B cell (primary cell): ENCODE results near the gene CHRM2. TPM values are rescaled to one million over a fixed set of nuclear protein-coding genes. Genes with fewer than 3 reads are reported as not detected.

Source experiments
- ATAC-seq: fragments of 200-7000 bp; cut with Tn5 transposase; one replicate; pipeline ENCODE4 v1.10.0; 2021; ENCODE audit warnings: low read depth, mild to moderate bottlenecking, moderate number of reproducible peaks, moderate library complexity
- CTCF ChIA-PET: fragments of 350-600 bp; sonication (Branson Sonifier 250); formaldehyde crosslinking; loops from one replicate; lab custom pipeline; 2021; ENCODE audit warnings: antibody characterized with exemption, inconsistent platforms; lab: Charles Lee
- POLR2A ChIA-PET: fragments of 350-600 bp; sonication (Branson Sonifier 250); formaldehyde crosslinking; loops from one replicate; lab custom pipeline; 2021; ENCODE audit warnings: antibody characterized with exemption; lab: Charles Lee
- DNase-seq: peaks from one replicate; pipeline ENCODE4 v3.0.0; 2013
- H2AFZ ChIP-seq: 2 replicates; pipeline ENCODE4 v1.6.1; 2012; ENCODE audit warnings: mild to moderate bottlenecking, low read depth, low read length; ENCODE audit not compliant: insufficient read depth, poor library complexity, severe bottlenecking
- H3K27ac ChIP-seq, 2 donors: 1 replicate in 1 of 2; 2 replicates in 1 of 2; pipeline ENCODE4 v1.5.1; 2012 to 2013; ENCODE audit warnings: low read length in 2 of 2, mild to moderate bottlenecking in 2 of 2, moderate library complexity in 1 of 2
- H3K27me3 ChIP-seq, 4 experiments: fragments of 200-600 bp in 1 of 4; sonication (generic) in 1 of 4; replicated peaks in 1 of 4; 1 replicate in 2 of 4; 2 replicates in 2 of 4; pipeline versions ENCODE4 v1.6.1 to v1.7.0; 2013 to 2016; ENCODE audit warnings: low read length in 3 of 4, mild to moderate bottlenecking in 2 of 4, mixed read lengths in 1 of 4, moderate library complexity in 1 of 4; ENCODE audit not compliant: insufficient read depth in 4 of 4, control insufficient read depth in 3 of 4; ENCODE audit errors: control extremely low read depth in 1 of 4
- H3K36me3 ChIP-seq, 2 experiments: replicated peaks in 1 of 2; 1 replicate in 1 of 2; 2 replicates in 1 of 2; pipeline versions ENCODE4 v1.6.1 to v1.7.1; 2013; ENCODE audit warnings: low read length in 1 of 2; ENCODE audit not compliant: insufficient read depth in 2 of 2, control insufficient read depth in 1 of 2; ENCODE audit errors: control extremely low read depth in 1 of 2, extremely low read depth in 1 of 2
- H3K4me1 ChIP-seq, 2 donors: fragments of 200-600 bp in 1 of 2; sonication (generic) in 1 of 2; 1 replicate in 1 of 2; 2 replicates in 1 of 2; pipeline versions ENCODE4 v1.5.1 to v1.6.1; 2013 to 2017; ENCODE audit warnings: low read length in 2 of 2; ENCODE audit not compliant: control insufficient read depth in 2 of 2, insufficient read depth in 2 of 2
- H3K4me2 ChIP-seq: replicated peaks from 2 replicates; pipeline ENCODE3; 2012; ENCODE audit warnings: mild to moderate bottlenecking, low read depth, low read length; ENCODE audit not compliant: poor library complexity, severe bottlenecking
- H3K4me3 ChIP-seq, 5 experiments: fragments of 200-600 bp in 1 of 5; sonication (generic) in 1 of 5; 1 replicate in 3 of 5; 2 replicates in 2 of 5; pipeline versions ENCODE4 v1.5.1 to v1.7.0; 2011 to 2016; ENCODE audit warnings: low read length in 4 of 5, mild to moderate bottlenecking in 4 of 5, low read depth in 2 of 5, control low read depth in 1 of 5, moderate library complexity in 1 of 5; ENCODE audit not compliant: insufficient read depth in 1 of 5; ENCODE audit errors: control extremely low read depth in 1 of 5, extremely low read depth in 1 of 5
- H3K79me2 ChIP-seq: fragments of 200-600 bp; sonication (generic); one replicate; pipeline ENCODE4 v1.6.0; 2016; ENCODE audit warnings: low read length; ENCODE audit not compliant: control insufficient read depth, insufficient read depth
- H3K9ac ChIP-seq: fragments of 200-600 bp; sonication (generic); 2 replicates; pipeline ENCODE4 v1.6.1; 2017; ENCODE audit warnings: mild to moderate bottlenecking, low read length, moderate library complexity
- H3K9me3 ChIP-seq, 3 donors: one replicate each; pipeline versions ENCODE4 v1.6.1 to v1.7.1; 2013; ENCODE audit warnings: low read length in 2 of 3; ENCODE audit not compliant: control insufficient read depth in 2 of 3, insufficient read depth in 1 of 3; ENCODE audit errors: control extremely low read depth in 1 of 3
- H4K20me1 ChIP-seq: 2 replicates; pipeline ENCODE4 v1.6.0; 2012; ENCODE audit warnings: mild to moderate bottlenecking, low read length; ENCODE audit not compliant: insufficient read depth, control insufficient read depth, poor library complexity, severe bottlenecking
- H3K27ac Mint-ChIP-seq: one replicate; pipeline ENCODE4 v1.8.0; 2021; ENCODE audit warnings: mixed read lengths
- H3K27me3 Mint-ChIP-seq: one replicate; pipeline ENCODE4 v1.8.0; 2021; ENCODE audit warnings: mixed read lengths
- H3K4me1 Mint-ChIP-seq: one replicate; pipeline ENCODE4 v1.8.0; 2021; ENCODE audit warnings: mixed read lengths
- H3K4me3 Mint-ChIP-seq: one replicate; pipeline ENCODE4 v1.8.0; 2021; ENCODE audit warnings: mixed read lengths
- H3K9me3 Mint-ChIP-seq: one replicate; pipeline ENCODE4 v1.8.0; 2022; ENCODE audit warnings: mixed read lengths; ENCODE audit not compliant: insufficient read depth
- EZH2 ChIP-seq: IDR thresholded peaks from 2 replicates; pipeline ENCODE4 v1.6.1; 2012; ENCODE audit warnings: borderline replicate concordance, low read depth, mild to moderate bottlenecking, moderate library complexity, low read length; ENCODE audit not compliant: insufficient read depth, poor library complexity, severe bottlenecking
- WGBS: methylation state at CpG from one replicate; pipeline ENCODE4 v1.1.5; 2013; ENCODE audit warnings: missing lambda C conversion rate; ENCODE audit not compliant: insufficient coverage; 5-methylcytosine and 5-hydroxymethylcytosine counted together
- intact Hi-C: fragments of 100-400 bp; cut with micrococcal nuclease; formaldehyde crosslinking; loops from one replicate; pipeline ENCODE4 v1.10.0; 2022
- polyA plus RNA-seq: library from polyadenylated mRNA; depleted of rRNA; stranded (reverse); fragments of >200 nt; gene quantifications from 2 replicates; pipeline ENCODE4 v1.2.3, GENCODE V29; 2012
- total RNA-seq, 2 donors: library from RNA; stranded (reverse); fragments of 120-200 nt in 1 of 2; gene quantifications; 1 replicate in 1 of 2; 2 replicates in 1 of 2; pipeline versions ENCODE4 v1.2.3 to v1.2.4, GENCODE V29; 2013 to 2022
- TF ChIP-seq, protein P1 (sequence below): fragments of 200-600 bp; IDR thresholded peaks from one replicate; pipeline ENCODE4 v1.8.0; 2022; ENCODE audit warnings: antibody characterized with exemption, mild to moderate bottlenecking

The CHRM2 gene
- total and polyA plus RNA-seq, 2 donors (not counting 1 experiment from before 2014, with no cell fraction given) = not detected

DNA sequence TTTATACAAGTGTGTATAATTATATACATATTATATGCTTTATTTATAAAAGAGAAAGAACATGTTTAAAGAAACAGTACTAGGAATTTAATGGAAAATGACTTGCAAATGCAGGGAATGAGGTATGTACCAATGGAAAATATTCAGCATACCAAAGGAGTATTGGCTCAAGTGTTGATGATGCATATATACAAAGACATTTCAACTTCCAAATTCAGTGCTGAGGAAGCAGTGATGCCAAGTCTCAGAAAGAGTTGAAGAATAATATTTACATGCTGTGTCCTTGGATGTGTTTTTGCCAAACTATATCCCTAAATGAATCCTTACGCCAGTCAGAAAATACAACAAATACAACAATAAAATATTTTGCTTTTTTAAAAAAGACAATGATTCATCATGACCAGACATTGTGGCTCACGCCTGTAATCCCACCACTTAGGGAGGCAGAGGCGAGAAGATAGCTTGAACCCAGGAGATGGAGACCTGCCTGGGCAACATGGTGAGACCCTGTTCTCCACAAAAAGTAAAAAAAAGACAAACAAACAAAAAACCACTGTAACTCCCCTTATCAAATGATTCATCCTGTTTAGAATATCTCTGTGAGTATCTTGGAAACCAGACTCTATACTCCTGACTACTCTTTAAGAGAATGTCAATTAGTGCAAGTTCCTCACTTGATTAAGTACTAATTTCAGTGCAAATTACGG is 157.2 kb downstream of the CHRM2 start:
- no peak overlapping the region for H3K27ac ChIP-seq
- DNase-seq = no peak
- H3K79me2 ChIP-seq = no peaks in the 10 kb centered on the region
- no peaks in the 10 kb centered on the region for H3K9me3 ChIP-seq
- no peak overlapping the region for H3K9ac ChIP-seq
- no peaks in the 10 kb centered on the region for H3K4me1 Mint-ChIP-seq
- CTCF ChIA-PET = no interaction called here
- no peaks in the 10 kb centered on the region for H3K27me3 ChIP-seq
- H2AFZ ChIP-seq = no peak overlapping the region
- H3K9me3 Mint-ChIP-seq = peaks cover 8% of the 10 kb centered on the region
- 85% methylated on average over 2 of the region's 4 CpGs for WGBS
- H4K20me1 ChIP-seq = no peaks in the 10 kb centered on the region
- ATAC-seq = no peak
- no peaks in the 10 kb centered on the region for H3K36me3 ChIP-seq
- POLR2A ChIA-PET = no interaction called here
- no peak overlapping the region for H3K4me3 ChIP-seq
- no peaks in the 10 kb centered on the region for H3K27me3 Mint-ChIP-seq
- no peak overlapping the region for H3K27ac Mint-ChIP-seq
- no peak overlapping the region for H3K4me2 ChIP-seq
- H3K4me1 ChIP-seq = no peaks in the 10 kb centered on the region
- intact Hi-C loops = no loop called here
- TF ChIP-seq, protein P1, sequence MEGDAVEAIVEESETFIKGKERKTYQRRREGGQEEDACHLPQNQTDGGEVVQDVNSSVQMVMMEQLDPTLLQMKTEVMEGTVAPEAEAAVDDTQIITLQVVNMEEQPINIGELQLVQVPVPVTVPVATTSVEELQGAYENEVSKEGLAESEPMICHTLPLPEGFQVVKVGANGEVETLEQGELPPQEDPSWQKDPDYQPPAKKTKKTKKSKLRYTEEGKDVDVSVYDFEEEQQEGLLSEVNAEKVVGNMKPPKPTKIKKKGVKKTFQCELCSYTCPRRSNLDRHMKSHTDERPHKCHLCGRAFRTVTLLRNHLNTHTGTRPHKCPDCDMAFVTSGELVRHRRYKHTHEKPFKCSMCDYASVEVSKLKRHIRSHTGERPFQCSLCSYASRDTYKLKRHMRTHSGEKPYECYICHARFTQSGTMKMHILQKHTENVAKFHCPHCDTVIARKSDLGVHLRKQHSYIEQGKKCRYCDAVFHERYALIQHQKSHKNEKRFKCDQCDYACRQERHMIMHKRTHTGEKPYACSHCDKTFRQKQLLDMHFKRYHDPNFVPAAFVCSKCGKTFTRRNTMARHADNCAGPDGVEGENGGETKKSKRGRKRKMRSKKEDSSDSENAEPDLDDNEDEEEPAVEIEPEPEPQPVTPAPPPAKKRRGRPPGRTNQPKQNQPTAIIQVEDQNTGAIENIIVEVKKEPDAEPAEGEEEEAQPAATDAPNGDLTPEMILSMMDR = no peak
- TF ChIP-seq EZH2 = no peak
- H3K4me3 Mint-ChIP-seq = no peak overlapping the region

DNA sequence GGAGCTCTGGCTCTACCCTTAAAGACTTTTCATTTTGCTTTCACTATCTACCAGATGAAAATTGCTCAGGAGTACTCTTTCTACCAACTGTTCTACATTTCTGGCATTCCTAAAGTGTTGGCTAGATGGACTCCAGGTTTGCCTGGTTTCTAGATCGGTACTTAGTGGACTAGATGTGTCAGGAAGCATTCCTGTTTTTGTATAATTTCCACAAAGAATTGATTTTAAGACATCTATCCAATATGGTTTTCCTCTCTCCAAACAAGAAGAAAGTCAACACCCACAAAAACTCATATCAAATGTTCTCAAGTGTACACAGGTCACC is 157.7 kb downstream of the CHRM2 start:
- TF ChIP-seq EZH2 = no peak
- TF ChIP-seq, protein P1 = no peak
- no peaks in the 10 kb centered on the region for H3K36me3 ChIP-seq
- Mint-ChIP-seq H3K9me3 (peaks cover 8% of the 10 kb centered on the region), H3K4me3 (no peak overlapping the region), H3K4me1 (no peaks in the 10 kb centered on the region), H3K27ac (no peak overlapping the region), H3K27me3 (no peaks in the 10 kb centered on the region)
- POLR2A ChIA-PET = no interaction called here
- WGBS = no CpG with 5 or more reads among the region's 1 CpG
- no peaks in the 10 kb centered on the region for H3K79me2 ChIP-seq
- no peaks in the 10 kb centered on the region for H3K9me3 ChIP-seq
- no peaks in the 10 kb centered on the region for H3K4me1 ChIP-seq
- no peaks in the 10 kb centered on the region for H3K27me3 ChIP-seq
- no peak overlapping the region for H3K27ac ChIP-seq
- no peaks in the 10 kb centered on the region for H4K20me1 ChIP-seq
- H2AFZ ChIP-seq = no peak overlapping the region
- no peak overlapping the region for H3K4me3 ChIP-seq
- H3K4me2 ChIP-seq = no peak overlapping the region
- intact Hi-C loops = no loop called here
- CTCF ChIA-PET = no interaction called here
- DNase-seq (no peak), ATAC-seq (no peak)
- H3K9ac ChIP-seq = no peak overlapping the region
